ENCODE measurements around the gene WDPCP. TPM values are rescaled to one million over a fixed set of nuclear protein-coding genes. Genes with fewer than 3 reads are reported as not detected.

Gene WDPCP
- total and polyA plus RNA-seq, 2 of the 8 experiments (the other 6 are each of a cell fraction or from before 2014, with no cell fraction given) = 9.3 to 25.8 TPM

- Histone ChIP-seq H4K8ac (ENCODE audit: extremely low read depth, insufficient read depth, low read length) (no peak overlapping the region), H3K36me3 (ENCODE audit: control insufficient read depth in 2 of 4, insufficient read depth in 4 of 4, low read length in 3 of 4) (no peaks in the 10 kb centered on the region), H3K79me1 (ENCODE audit: low read depth, low read length) (no peaks in the 10 kb centered on the region), H3K14ac (ENCODE audit: insufficient read length) (no peak overlapping the region), H2BK5ac (ENCODE audit: low read depth, low read length) (no peak overlapping the region), H3K18ac (ENCODE audit: extremely low read depth, low read length) (no peak overlapping the region), H2BK12ac (ENCODE audit: low read depth, low read length) (no peak overlapping the region), H3K23ac (ENCODE audit: insufficient read length) (no peak overlapping the region), H2BK120ac (replicated peaks; ENCODE audit: low read depth, low read length) (no peak overlapping the region), H4K5ac (ENCODE audit: insufficient read length, low read depth, low read length) (no peak overlapping the region), H3K9me3 (ENCODE audit: insufficient read depth in 2 of 2, low read depth in 1 of 2, low read length in 1 of 2) (peaks cover 0 to 6% of the 10 kb centered on the region in 2 experiments), H3K4ac (replicated peaks; ENCODE audit: insufficient read length, low read depth, low read length) (no peak overlapping the region), H4K91ac (replicated peaks; ENCODE audit: insufficient read length, low read length) (no peak overlapping the region), H4K20me1 (replicated peaks in 1 of 2; ENCODE audit: control insufficient read depth in 1 of 2, insufficient read depth in 2 of 2, low read length in 2 of 2) (no peaks in the 10 kb centered on the region), H3K4me3 (ENCODE audit: extremely low read depth in 1 of 4, insufficient read depth in 2 of 4, low read depth in 3 of 4, low read length in 4 of 4) (no peak overlapping the region), H3K9ac (replicated peaks in 1 of 4; ENCODE audit: extremely low read depth in 1 of 4, low read depth in 3 of 4, low read length in 3 of 4) (no peak overlapping the region), H2AK5ac (ENCODE audit: low read depth, low read length) (no peak overlapping the region), H3K27me3 (replicated peaks in 1 of 4; ENCODE audit: control insufficient read depth in 3 of 4, extremely low read depth in 1 of 4, insufficient read depth in 3 of 4, low read length in 3 of 4) (no peaks in the 10 kb centered on the region), H3K27ac (ENCODE audit: low read depth, low read length) (no peak overlapping the region), H2BK15ac (ENCODE audit: low read length) (no peak overlapping the region), H2AFZ (ENCODE audit: low read length) (no peak overlapping the region), H3K23me2 (ENCODE audit: low read depth, low read length) (no peaks in the 10 kb centered on the region), H3K4me1 (replicated peaks in 1 of 4; ENCODE audit: control insufficient read depth in 3 of 4, insufficient read depth in 4 of 4, low read length in 3 of 4) (no peaks in the 10 kb centered on the region), H2BK20ac (ENCODE audit: low read length) (no peak overlapping the region), H3K4me2 (ENCODE audit: insufficient read depth in 1 of 2, low read depth in 2 of 2, low read length in 2 of 2) (no peak overlapping the region), H3K79me2 (ENCODE audit: control insufficient read depth in 1 of 2, insufficient read depth in 2 of 2, low read length in 2 of 2) (no peaks in the 10 kb centered on the region), H3K56ac (replicated peaks; ENCODE audit: insufficient read length, low read depth, low read length) (no peak overlapping the region)
- TF ChIP-seq RNF2 (IDR thresholded peaks at IDR 0.05; ENCODE audit: borderline replicate concordance, low read depth, low read length, missing control alignments, poor library complexity, severe bottlenecking) (no peak), USF2 (IDR thresholded peaks at IDR 0.05; ENCODE audit: low read length) (no peak), GABPA (IDR thresholded peaks at IDR 0.05; ENCODE audit: borderline replicate concordance, insufficient read depth, low read length) (no peak), MAFK (IDR thresholded peaks at IDR 0.05; ENCODE audit: low read depth, low read length) (no peak), SIN3A (conservative IDR thresholded peaks at IDR 0.05 in 1 of 2, IDR thresholded peaks at IDR 0.05 in 1 of 2; ENCODE audit: low read depth in 1 of 2, low read length in 2 of 2) (no peak)
- FAIRE-seq (no peak), DNase-seq (ENCODE audit: low read depth in 1 of 2, low spot score in 2 of 2) (no peak)
- 83% methylated on average over 1 of the region's 1 CpG; no CpG with 5 or more reads in 1 of the 2 experiments for WGBS, 2 experiments (ENCODE audit: extremely low coverage in 1 of 2, insufficient coverage in 1 of 2, insufficient read length in 1 of 2, insufficient replicate concordance in 2 of 2, low coverage in 1 of 2, low lambda C conversion rate in 2 of 2, missing lambda C conversion rate in 1 of 2)
- POLR2A ChIA-PET (ENCODE audit: partially characterized antibody) = no interaction called here
- CTCF ChIA-PET (ENCODE audit: partially characterized antibody) = interaction anchor here (1.4 to 2.2 kb wide), 3 partner anchors 14 to 24 kb away, joined by 3 to 5 read pairs (median 4); no protein-coding TSS in a partner anchor
Observed at GRCh38 chr2:63422556-63422955, 165.7 kb downstream of the WDPCP start.
